GM21423 (cell line): ENCODE results near the gene RUVBL1.

Experiments
- ATAC-seq: cut with Tn5 transposase; IDR thresholded peaks from one replicate; pipeline ENCODE4 v1.9.1; 2021; ENCODE audit warnings: mild to moderate bottlenecking, moderate library complexity; ENCODE audit not compliant: unreplicated experiment

RUVBL1 gene

GRCh38 chr3:128083980-128084674, 39.5 kb downstream of the RUVBL1 start:
- ATAC-seq = no peak

- ATAC-seq = no peak
Observed at GRCh38 chr3:128083396-128083795, 40.2 kb downstream of the RUVBL1 start.

GRCh38 chr3:128082546-128082945, 41.1 kb downstream of the RUVBL1 start:
- ATAC-seq = no peak

GRCh38 chr3:128081846-128082245, 41.8 kb downstream of the RUVBL1 start:
- ATAC-seq = no peak

GRCh38 chr3:128081226-128081625, 42.4 kb downstream of the RUVBL1 start:
- no peak for ATAC-seq

- ATAC-seq = no peak
Observed at GRCh38 chr3:128080323-128081080, 43.1 kb downstream of the RUVBL1 start.

GRCh38 chr3:128079823-128080222, 43.8 kb downstream of the RUVBL1 start:
- no peak for ATAC-seq

GRCh38 chr3:128078875-128079274, 44.7 kb downstream of the RUVBL1 start:
- no peak for ATAC-seq

- no peak for ATAC-seq
Observed at GRCh38 chr3:128078322-128078721, 45.3 kb downstream of the RUVBL1 start.

- no peak for ATAC-seq
Observed at GRCh38 chr3:128077665-128078064, 45.9 kb downstream of the RUVBL1 start.

GRCh38 chr3:128077202-128077624, 46.4 kb downstream of the RUVBL1 start:
- no peak for ATAC-seq

GRCh38 chr3:128076483-128077201, 47.0 kb downstream of the RUVBL1 start:
- ATAC-seq = no peak

GRCh38 chr3:128075522-128076482, 47.8 kb downstream of the RUVBL1 start:
- ATAC-seq = peak; percentile 68

GRCh38 chr3:128074851-128075521, 48.6 kb downstream of the RUVBL1 start:
- ATAC-seq = no peak

- ATAC-seq = no peak
Observed at GRCh38 chr3:128073807-128074206, 49.8 kb downstream of the RUVBL1 start.

GRCh38 chr3:128073185-128073725, 50.4 kb downstream of the RUVBL1 start:
- ATAC-seq = no peak

- no peak for ATAC-seq
Observed at GRCh38 chr3:128072454-128073184, 51.0 kb downstream of the RUVBL1 start.

GRCh38 chr3:128071771-128072453, 51.7 kb downstream of the RUVBL1 start:
- ATAC-seq = no peak
